Hippocampal formation (tissue), 2 donors: ENCODE measurements around the gene TAOK1.
"Not testable (repeated sequence)": the region's sequence is repeated elsewhere in the genome, so short reads cannot be mapped to it uniquely, and the experiment has no call there.

Experiments
- DNase-seq, 2 donors: peaks; one replicate each; lab custom pipeline; 2025; lab: John Stamatoyannopoulos, UW

TAOK1 gene

DNA sequence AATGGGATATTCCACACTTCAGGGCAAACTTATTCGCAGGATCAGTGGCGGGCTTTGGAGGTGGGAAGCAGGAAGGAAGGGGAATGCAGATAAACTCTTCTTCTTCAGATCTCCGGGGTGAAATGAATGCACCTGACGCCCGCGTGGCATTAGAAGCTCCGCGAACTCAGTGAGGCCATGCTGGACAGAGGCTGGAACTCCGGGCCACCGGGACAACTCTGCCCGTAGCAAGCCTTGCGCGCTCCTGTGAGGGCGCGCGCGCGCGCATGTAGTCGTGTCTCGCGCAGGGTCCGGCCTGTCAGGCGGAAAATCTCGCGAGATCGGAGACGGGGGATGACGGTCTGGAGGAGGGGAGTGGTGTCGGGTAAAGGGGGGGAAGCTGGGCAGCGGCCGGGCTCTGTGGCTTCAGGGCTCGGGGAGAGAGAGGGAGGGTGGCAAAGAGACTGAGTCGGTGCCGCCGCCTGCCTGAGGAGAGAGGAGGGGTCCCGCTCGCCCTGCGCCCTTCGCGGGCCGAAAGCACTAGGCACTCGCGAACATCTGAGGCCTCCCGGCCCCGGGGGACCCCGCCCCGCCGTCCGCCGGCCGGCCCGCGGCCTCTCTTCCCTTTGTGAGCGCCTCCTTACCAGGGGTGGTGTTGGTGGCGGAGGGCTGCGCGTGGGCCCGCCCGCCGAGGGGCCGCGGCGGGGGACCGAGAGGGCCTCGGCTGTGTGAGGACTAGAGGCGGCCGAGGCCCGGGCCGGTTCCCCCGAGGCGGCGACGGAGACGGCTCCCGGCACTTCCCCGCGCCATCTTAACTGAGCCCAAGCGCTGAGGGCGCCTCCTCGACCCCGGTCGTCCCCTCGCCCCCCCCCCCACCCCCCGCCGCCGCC lies at the start of gene TAOK1:
Gene TAOK1, plus strand, starts transcription at position 382 of the 869 bp plus-strand sequence. CDS start 61,186 bp downstream, outside the sequence.
- DNase-seq: peak; percentile 97

GRCh38 chr17:29341726-29342125 lies 48.4 kb upstream of the TAOK1 start:
- DNase-seq: no peak

DNA sequence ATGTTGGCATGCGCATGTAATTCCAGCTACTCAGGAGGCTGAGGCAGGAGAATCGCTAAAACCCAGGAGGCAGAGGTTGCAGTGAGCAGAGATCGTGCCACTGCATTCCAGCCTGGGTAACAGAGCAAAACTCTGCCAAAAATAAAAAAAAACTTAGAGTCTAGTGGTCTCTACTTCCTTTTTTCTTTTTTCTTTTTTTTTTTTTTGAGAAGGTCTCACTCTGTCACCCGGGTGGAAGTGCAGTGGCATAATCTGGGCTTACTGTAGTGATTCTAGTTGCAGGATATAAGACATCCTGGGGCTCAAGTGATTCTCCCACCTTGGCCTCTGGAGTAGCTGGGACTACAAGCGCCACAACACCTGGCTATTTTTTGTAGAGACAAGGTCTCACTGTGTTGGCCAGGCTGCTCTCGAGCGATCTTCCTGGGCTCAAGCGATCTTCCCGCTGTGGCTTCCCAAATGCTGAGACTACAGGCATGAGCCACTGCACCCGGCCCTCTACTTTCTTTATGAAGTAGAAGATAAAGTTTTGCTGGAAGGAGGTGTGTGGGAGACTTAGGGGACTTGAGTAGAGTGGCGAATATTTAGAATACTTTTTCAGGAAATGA lies 47.9 kb upstream of the TAOK1 start:
- no peak for DNase-seq

- no peak for DNase-seq
These were observed 45.8 kb upstream of the TAOK1 start for GRCh38 chr17:29344201-29344856.

DNA sequence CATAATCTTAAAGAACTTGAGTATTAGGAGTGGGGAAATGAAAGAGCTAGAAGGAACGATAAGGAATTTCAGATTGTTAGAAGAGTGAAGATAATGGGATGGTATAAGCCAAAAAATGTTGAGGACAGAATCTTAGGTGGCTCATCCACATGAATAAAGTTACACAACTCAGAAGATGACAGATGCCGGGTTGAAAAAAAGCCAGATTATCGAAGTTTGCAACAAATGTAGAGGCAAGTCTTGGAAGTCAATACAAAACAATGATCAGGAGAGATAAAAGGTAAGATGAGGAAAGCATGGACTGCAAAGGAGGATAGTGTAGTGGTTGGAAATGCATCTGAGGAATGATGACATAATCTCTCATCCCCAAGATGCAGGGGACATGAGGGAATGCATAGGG lies 45.1 kb upstream of the TAOK1 start:
- DNase-seq: no peak

- not testable (repeated sequence) for DNase-seq
These were observed 44.7 kb upstream of the TAOK1 start for GRCh38 chr17:29345470-29345869.

DNA sequence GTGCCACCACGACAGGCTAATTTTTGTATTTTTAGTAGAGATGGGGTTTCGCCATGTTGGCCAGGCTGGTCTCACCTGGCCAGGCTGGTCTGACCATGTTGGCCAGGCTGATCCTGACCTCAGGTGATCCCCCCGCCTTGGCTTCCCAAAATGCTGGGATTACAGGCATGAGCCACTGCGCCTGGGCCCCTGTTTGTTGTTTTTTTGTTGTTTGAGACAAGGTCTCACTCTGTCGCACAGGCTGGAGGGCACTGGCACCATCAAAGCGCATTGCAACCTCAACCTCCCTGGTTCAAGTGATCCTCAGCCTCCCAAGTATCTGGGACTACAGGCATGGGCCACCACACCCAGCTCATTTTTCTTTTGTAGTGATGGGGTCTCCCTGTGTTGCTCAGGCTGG lies 43.7 kb upstream of the TAOK1 start:
- no peak for DNase-seq

GRCh38 chr17:29347831-29348629 lies 42.1 kb upstream of the TAOK1 start:
- no peak for DNase-seq

GRCh38 chr17:29349409-29349808 lies 40.8 kb upstream of the TAOK1 start:
- no peak for DNase-seq

DNA sequence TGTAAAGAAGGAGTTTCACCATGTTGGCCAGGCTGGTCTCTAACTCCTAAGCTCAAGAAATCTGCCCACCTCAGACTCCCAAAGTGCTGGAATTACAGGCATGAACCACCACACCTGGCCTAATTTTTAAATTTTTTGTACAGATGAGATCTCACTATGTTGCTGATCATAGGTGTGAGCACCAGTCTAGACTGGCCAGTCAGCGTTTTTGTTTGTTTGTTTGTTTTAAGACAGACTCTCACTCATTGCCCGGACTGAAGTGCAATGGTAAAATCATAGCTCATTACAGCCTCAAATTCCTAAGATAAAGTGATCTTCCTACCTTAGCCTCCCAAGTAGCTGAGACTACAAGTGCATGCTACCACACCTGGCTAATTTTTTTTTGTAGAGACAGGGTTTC lies 38.0 kb upstream of the TAOK1 start:
- DNase-seq: no peak

GRCh38 chr17:29357232-29357631 lies 32.9 kb upstream of the TAOK1 start:
- DNase-seq: no peak

DNA sequence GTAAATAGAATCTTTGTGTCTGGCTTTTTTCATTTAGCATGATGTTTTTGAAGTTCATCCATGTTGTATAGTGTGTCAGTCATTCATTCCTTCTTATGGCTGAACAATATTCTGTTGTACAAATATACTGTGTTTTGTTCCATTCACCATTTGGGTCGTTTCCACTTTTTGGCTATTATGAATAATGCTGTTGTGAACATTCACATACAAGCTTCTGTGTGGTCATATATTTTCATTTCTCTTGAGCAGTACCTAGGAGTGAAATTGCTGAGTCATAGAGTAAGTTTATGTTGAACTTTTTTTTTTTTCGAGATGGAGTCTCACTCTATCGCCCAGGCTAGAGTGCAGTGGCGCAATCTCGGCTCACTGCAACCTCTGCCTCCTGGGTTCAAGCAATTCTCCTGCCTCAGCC lies 32.3 kb upstream of the TAOK1 start:
- no peak for DNase-seq

DNA sequence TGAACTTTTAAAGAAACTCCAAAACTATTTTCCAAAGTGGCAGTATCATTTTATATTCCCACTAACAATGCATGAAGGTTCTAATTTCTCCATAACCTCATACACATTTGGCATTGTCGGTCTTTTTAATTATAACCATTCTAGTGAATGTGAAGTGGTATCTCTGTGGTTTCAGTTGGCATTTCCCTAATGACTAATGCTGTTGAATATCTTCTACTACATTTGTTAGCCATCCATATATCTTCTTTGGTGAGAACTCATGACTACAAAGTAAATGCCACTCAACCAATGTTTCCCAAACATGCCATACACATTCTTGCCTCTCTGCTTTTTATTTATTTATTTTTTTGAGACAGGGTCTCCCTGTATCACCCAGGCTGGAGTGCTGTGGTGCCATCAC lies 31.7 kb upstream of the TAOK1 start:
- no peak for DNase-seq

DNA sequence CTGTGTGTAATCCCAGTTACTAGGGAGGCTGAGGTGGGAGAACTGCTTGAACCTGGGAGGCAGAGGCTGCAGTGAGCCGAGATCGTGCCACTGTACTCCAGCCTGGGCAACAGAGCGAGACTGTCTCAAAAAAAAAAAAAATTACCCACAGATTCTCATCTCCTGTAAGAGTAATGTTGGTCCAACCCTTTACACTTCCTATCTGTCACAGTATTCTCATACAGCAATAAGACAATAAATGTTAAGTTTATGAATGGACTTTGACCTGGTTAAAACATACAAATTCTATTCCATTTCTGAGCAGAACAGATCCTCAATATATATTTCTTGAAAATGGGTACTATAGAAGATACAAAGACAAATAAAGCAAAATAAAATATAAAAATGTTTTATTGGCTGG lies 30.4 kb upstream of the TAOK1 start:
- DNase-seq: no peak

DNA sequence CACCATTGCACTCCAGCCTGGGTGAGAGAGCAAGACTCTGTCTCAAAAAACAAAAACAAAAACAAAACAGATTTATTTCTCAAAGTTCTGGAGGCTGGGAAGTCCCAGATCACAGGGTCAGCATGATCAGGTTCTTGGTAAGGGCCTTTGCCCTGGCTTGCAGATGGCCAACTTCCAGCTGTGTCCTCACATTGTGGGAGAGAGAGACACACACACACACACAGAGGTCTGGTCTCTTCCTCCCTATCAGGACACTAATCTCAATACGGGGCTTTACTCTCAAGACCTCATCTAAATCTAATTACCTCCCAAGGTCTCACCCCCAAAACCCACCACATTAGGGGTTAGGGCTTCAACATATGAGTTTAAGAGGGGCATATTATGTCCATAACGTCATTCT lies 26.4 kb upstream of the TAOK1 start:
- DNase-seq: no peak

- DNase-seq: no peak
These were observed 25.5 kb upstream of the TAOK1 start for GRCh38 chr17:29364691-29365090.

DNA sequence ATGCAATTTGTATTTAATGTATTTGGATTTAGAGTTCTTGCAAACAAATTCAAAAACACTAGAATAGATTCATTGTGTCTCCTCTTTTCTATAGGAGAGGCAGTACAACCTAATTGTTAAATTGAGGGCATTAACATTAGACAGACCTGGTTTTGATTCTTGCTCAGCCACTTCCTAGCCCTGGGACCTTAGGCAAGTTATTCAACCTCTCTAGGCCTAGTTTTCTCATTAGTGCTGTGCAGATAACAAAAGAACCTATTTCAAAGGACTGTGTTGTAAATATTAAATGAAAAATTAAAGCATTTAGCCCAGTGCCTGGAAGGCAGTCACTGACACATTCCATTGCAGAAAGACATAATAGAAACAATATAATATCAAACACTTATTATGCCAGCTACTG lies 22.0 kb upstream of the TAOK1 start:
- DNase-seq: no peak

DNA sequence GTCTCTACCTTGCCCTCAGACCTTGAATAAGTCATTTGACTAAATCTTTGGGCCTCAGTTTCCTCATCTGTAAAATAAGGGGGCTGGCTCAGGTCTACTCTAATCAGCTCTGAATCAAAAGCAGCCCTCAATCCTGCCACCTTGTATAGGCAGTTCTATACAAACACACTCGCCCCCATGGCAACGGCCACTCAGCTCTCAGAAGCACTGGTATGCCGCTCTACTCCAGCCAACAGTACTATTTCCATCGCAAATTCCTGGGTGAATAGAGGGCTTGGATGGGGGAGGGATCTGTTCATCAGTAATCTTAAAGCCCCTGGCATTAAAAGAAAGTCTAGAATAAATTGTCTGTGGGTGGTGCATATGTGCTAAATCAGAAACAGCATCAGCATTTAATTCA lies 21.2 kb upstream of the TAOK1 start:
- no peak for DNase-seq

- DNase-seq: peak; percentile 63 to 94
These were observed 20.1 kb upstream of the TAOK1 start for GRCh38 chr17:29369831-29370735.

GRCh38 chr17:29376667-29377270 lies 13.4 kb upstream of the TAOK1 start:
- peak; percentile 79 to 98 for DNase-seq

GRCh38 chr17:29378500-29378899 lies 11.7 kb upstream of the TAOK1 start:
- no peak for DNase-seq
